ENCODE results near the gene CELF4.

CELF4 gene

DNA sequence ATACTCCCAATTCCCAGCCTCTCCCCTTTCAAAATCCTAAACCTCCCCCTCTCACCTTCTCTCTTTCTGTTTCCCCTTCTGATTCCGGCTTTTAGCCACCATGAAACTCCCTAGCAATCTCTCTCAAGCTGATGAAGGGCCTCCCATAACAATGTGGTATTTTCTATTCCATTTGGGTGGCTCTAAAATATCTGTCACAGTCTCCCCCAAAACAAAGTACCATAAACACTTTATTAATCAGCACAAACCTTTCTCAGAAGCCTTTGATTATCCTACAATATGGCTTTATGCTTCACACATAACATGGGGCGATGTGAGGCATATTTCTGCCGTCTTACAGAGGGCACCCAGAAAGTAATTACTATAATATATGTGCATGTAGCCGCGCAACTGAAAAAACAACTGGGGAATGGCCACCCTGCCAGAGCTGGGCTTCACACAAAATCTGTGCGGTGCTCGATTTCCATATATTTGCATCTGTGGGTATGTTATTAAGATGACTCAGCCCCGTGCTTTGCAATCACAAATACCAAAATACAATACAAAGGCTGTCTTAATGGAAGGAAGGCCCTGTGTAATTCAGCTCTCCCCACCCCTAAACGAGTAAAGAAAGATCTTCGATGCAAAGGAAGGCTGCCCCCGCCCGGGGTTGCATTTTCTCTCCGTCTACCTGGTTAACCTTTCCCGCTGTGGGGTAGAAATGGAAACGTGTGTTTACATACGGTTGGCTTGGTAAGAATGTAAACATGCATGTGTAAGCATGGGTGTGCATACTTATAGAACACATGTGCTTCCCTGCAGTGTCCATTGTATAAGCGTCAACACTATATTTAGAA is 81.4 kb downstream of the CELF4 start:
- H3K4me1 ChIP-seq (ENCODE audit: control insufficient read depth, insufficient read depth, low read length) = peaks cover 3% of the 10 kb centered on the region
- peaks cover 36 to 43% of the 10 kb centered on the region in 2 donors for H3K27me3 ChIP-seq (ENCODE audit: control insufficient read depth in 1 of 2, insufficient read depth in 2 of 2, low read length in 2 of 2)
- no peaks in the 10 kb centered on the region for H3K36me3 ChIP-seq (ENCODE audit: control insufficient read depth in 2 of 2, insufficient read depth in 2 of 2, low read length in 2 of 2)
- H3K4me3 ChIP-seq (ENCODE audit: low read length in 2 of 2) = no peak overlapping the region
- H3K27ac ChIP-seq (ENCODE audit: low read length) = no peak overlapping the region
- H3K9ac ChIP-seq (ENCODE audit: low read length in 2 of 2) = no peak overlapping the region
- H3K9me3 ChIP-seq (ENCODE audit: control insufficient read depth in 2 of 2, low read length in 2 of 2) = no peaks in the 10 kb centered on the region

GRCh38 chr18:37483221-37483971 is 82.2 kb downstream of the CELF4 start:
- H3K27me3 ChIP-seq (ENCODE audit: control insufficient read depth in 1 of 2, insufficient read depth in 2 of 2, low read length in 2 of 2) = peaks cover 35 to 36% of the 10 kb centered on the region in 2 donors
- H3K9me3 ChIP-seq (ENCODE audit: control insufficient read depth in 2 of 2, low read length in 2 of 2) = no peaks in the 10 kb centered on the region
- H3K4me3 ChIP-seq (ENCODE audit: low read length in 2 of 2) = no peak overlapping the region
- H3K36me3 ChIP-seq (ENCODE audit: control insufficient read depth in 2 of 2, insufficient read depth in 2 of 2, low read length in 2 of 2) = no peaks in the 10 kb centered on the region
- peaks cover 3% of the 10 kb centered on the region for H3K4me1 ChIP-seq (ENCODE audit: control insufficient read depth, insufficient read depth, low read length)
- no peak overlapping the region for H3K27ac ChIP-seq (ENCODE audit: low read length)
- H3K9ac ChIP-seq (ENCODE audit: low read length in 2 of 2) = no peak overlapping the region

- peaks cover 3% of the 10 kb centered on the region for H3K4me1 ChIP-seq (ENCODE audit: control insufficient read depth, insufficient read depth, low read length)
- H3K9ac ChIP-seq (ENCODE audit: low read length in 2 of 2) = no peak overlapping the region
- H3K27me3 ChIP-seq (ENCODE audit: control insufficient read depth in 1 of 2, insufficient read depth in 2 of 2, low read length in 2 of 2) = peaks cover 27 to 29% of the 10 kb centered on the region in 2 donors
- no peak overlapping the region for H3K27ac ChIP-seq (ENCODE audit: low read length)
- no peaks in the 10 kb centered on the region for H3K36me3 ChIP-seq (ENCODE audit: control insufficient read depth in 2 of 2, insufficient read depth in 2 of 2, low read length in 2 of 2)
- H3K4me3 ChIP-seq (ENCODE audit: low read length in 2 of 2) = no peak overlapping the region
- H3K9me3 ChIP-seq (ENCODE audit: control insufficient read depth in 2 of 2, low read length in 2 of 2) = no peaks in the 10 kb centered on the region
Measured at GRCh38 chr18:37482433-37482832, 83.2 kb downstream of the CELF4 start.

GRCh38 chr18:37482002-37482401 is 83.6 kb downstream of the CELF4 start:
- H3K36me3 ChIP-seq (ENCODE audit: control insufficient read depth in 2 of 2, insufficient read depth in 2 of 2, low read length in 2 of 2) = no peaks in the 10 kb centered on the region
- H3K4me3 ChIP-seq (ENCODE audit: low read length in 2 of 2) = no peak overlapping the region
- H3K27ac ChIP-seq (ENCODE audit: low read length) = no peak overlapping the region
- H3K27me3 ChIP-seq (ENCODE audit: control insufficient read depth in 1 of 2, insufficient read depth in 2 of 2, low read length in 2 of 2) = peaks cover 22 to 24% of the 10 kb centered on the region in 2 donors
- no peaks in the 10 kb centered on the region for H3K9me3 ChIP-seq (ENCODE audit: control insufficient read depth in 2 of 2, low read length in 2 of 2)
- H3K9ac ChIP-seq (ENCODE audit: low read length in 2 of 2) = no peak overlapping the region
- H3K4me1 ChIP-seq (ENCODE audit: control insufficient read depth, insufficient read depth, low read length) = peaks cover 3% of the 10 kb centered on the region

- no peaks in the 10 kb centered on the region for H3K36me3 ChIP-seq (ENCODE audit: control insufficient read depth in 2 of 2, insufficient read depth in 2 of 2, low read length in 2 of 2)
- H3K9me3 ChIP-seq (ENCODE audit: control insufficient read depth in 2 of 2, low read length in 2 of 2) = no peaks in the 10 kb centered on the region
- H3K27ac ChIP-seq (ENCODE audit: low read length) = no peak overlapping the region
- H3K27me3 ChIP-seq (ENCODE audit: control insufficient read depth in 1 of 2, insufficient read depth in 2 of 2, low read length in 2 of 2) = peaks cover 17 to 23% of the 10 kb centered on the region in 2 donors
- no peak overlapping the region for H3K4me3 ChIP-seq (ENCODE audit: low read length in 2 of 2)
- H3K4me1 ChIP-seq (ENCODE audit: control insufficient read depth, insufficient read depth, low read length) = peaks cover 3% of the 10 kb centered on the region
- H3K9ac ChIP-seq (ENCODE audit: low read length in 2 of 2) = no peak overlapping the region
Measured at GRCh38 chr18:37481491-37481890, 84.1 kb downstream of the CELF4 start.

DNA sequence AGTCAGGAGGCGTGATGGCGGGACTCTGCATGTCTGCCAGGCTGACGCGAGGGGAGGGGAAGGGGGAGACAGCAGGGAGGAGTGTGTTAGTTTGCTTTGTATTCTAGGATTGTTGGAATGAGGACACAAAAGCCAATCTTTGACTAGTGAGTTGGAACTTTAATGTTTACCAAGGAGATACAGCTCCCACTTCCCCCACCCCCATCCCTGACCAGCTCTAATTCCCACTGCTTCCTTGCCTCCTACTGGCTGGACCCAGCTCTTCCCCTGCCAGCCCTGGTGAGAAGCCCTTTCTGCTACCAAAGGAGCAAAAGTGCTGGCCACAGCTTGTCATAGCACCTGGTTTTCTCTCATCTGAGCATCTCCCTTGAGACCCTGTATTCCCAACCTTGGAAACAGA is 84.5 kb downstream of the CELF4 start:
- H3K4me1 ChIP-seq (ENCODE audit: control insufficient read depth, insufficient read depth, low read length) = peaks cover 3% of the 10 kb centered on the region
- H3K27me3 ChIP-seq (ENCODE audit: control insufficient read depth in 1 of 2, insufficient read depth in 2 of 2, low read length in 2 of 2) = peaks cover 13 to 19% of the 10 kb centered on the region in 2 donors
- H3K36me3 ChIP-seq (ENCODE audit: control insufficient read depth in 2 of 2, insufficient read depth in 2 of 2, low read length in 2 of 2) = no peaks in the 10 kb centered on the region
- H3K9me3 ChIP-seq (ENCODE audit: control insufficient read depth in 2 of 2, low read length in 2 of 2) = no peaks in the 10 kb centered on the region
- H3K27ac ChIP-seq (ENCODE audit: low read length) = no peak overlapping the region
- H3K9ac ChIP-seq (ENCODE audit: low read length in 2 of 2) = no peak overlapping the region
- no peak overlapping the region for H3K4me3 ChIP-seq (ENCODE audit: low read length in 2 of 2)

DNA sequence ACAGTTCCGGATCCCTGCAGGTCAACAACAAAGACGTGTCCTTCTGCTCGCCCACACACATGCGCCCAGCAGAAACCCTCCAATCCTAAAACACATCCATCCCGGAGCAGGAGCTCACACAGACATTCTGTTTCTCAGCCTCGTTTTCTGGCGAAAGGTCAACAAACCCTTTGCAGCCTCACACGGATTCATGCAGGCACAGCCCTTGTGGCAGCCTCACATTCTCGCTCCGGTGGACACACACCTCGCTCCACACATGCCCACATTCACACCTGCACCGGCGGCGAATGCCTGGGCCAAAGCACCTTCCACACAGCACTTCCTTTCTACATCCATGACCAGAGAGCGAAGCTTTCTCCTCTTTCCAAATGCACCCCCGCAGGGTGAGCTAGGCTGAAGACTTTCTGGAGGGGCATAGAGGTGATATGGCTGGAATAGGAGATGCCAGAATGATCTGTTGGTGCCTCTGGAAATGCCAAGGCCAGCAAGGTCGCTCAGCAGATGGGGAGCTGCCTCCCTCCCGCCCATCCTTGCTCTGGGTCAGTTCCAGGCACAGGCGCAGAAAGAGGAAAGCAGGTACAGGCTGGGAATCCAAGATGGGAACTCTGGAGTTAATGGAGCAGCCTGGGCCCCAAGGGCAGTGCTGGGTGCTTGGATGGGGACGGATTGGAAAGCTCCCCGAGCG is 88.8 kb downstream of the CELF4 start:
- Histone ChIP-seq H3K4me1 (ENCODE audit: control insufficient read depth, insufficient read depth, low read length) (no peaks in the 10 kb centered on the region), H3K9ac (ENCODE audit: low read length in 2 of 2) (no peak overlapping the region), H3K36me3 (ENCODE audit: control insufficient read depth in 2 of 2, insufficient read depth in 2 of 2, low read length in 2 of 2) (no peaks in the 10 kb centered on the region), H3K27ac (ENCODE audit: low read length) (no peak overlapping the region), H3K4me3 (ENCODE audit: low read length in 2 of 2) (no peak overlapping the region), H3K27me3 (ENCODE audit: control insufficient read depth in 1 of 2, insufficient read depth in 2 of 2, low read length in 2 of 2) (peaks cover 0 to 7% of the 10 kb centered on the region in 2 donors), H3K9me3 (ENCODE audit: control insufficient read depth in 2 of 2, low read length in 2 of 2) (no peaks in the 10 kb centered on the region)

GRCh38 chr18:37476182-37476581 is 89.4 kb downstream of the CELF4 start:
- Histone ChIP-seq H3K9ac (ENCODE audit: low read length in 2 of 2) (no peak overlapping the region), H3K27me3 (ENCODE audit: control insufficient read depth in 1 of 2, insufficient read depth in 2 of 2, low read length in 2 of 2) (peaks cover 0 to 7% of the 10 kb centered on the region in 2 donors), H3K36me3 (ENCODE audit: control insufficient read depth in 2 of 2, insufficient read depth in 2 of 2, low read length in 2 of 2) (no peaks in the 10 kb centered on the region), H3K4me1 (ENCODE audit: control insufficient read depth, insufficient read depth, low read length) (no peaks in the 10 kb centered on the region), H3K4me3 (ENCODE audit: low read length in 2 of 2) (no peak overlapping the region), H3K27ac (ENCODE audit: low read length) (no peak overlapping the region), H3K9me3 (ENCODE audit: control insufficient read depth in 2 of 2, low read length in 2 of 2) (no peaks in the 10 kb centered on the region)

DNA sequence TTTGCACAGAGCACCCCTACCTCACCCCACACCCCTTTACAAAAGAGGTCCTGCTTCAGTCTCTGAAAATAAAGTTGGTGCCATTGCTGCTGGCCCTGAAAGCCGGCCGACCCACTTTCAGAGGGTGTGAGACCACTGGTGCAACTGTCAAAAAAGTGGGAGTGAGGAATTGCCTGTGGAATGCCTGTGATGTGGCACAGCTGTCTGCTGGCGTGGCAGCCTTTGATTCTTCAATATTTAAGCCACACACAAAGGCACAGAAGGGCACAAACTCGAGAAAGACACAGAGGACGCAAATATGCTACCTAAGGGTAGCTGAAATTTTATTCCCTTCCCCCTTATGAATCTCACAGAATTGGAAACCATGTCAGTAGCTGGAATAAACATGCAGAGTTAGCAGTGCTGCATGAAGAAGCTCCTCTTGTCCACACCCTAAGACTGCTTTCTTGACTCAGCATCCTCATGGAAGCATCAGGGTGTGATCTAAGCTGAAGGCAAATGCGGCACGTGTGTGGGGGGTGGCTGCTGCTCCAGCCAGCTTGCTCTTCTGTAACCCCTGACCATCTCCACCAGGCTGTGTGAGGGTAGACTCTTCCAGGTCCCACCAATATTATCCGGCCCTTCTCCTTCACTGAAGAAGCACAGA is 92.3 kb downstream of the CELF4 start:
- Histone ChIP-seq H3K9ac (ENCODE audit: low read length in 2 of 2) (no peak overlapping the region), H3K4me1 (ENCODE audit: control insufficient read depth, insufficient read depth, low read length) (no peaks in the 10 kb centered on the region), H3K36me3 (ENCODE audit: control insufficient read depth in 2 of 2, insufficient read depth in 2 of 2, low read length in 2 of 2) (no peaks in the 10 kb centered on the region), H3K4me3 (ENCODE audit: low read length in 2 of 2) (no peak overlapping the region), H3K9me3 (ENCODE audit: control insufficient read depth in 2 of 2, low read length in 2 of 2) (no peaks in the 10 kb centered on the region), H3K27me3 (ENCODE audit: control insufficient read depth in 1 of 2, insufficient read depth in 2 of 2, low read length in 2 of 2) (peaks cover 0 to 4% of the 10 kb centered on the region in 2 donors), H3K27ac (ENCODE audit: low read length) (no peak overlapping the region)

- no peak overlapping the region for H3K4me3 ChIP-seq (ENCODE audit: low read length in 2 of 2)
Measured at GRCh38 chr18:37471637-37472036, 94.0 kb downstream of the CELF4 start.

More at GRCh38 chr18:37471637-37472036, 94.0 kb downstream of the CELF4 start:
- no peaks in the 10 kb centered on the region for H3K9me3 ChIP-seq (ENCODE audit: control insufficient read depth in 2 of 2, low read length in 2 of 2)
- H3K27ac ChIP-seq (ENCODE audit: low read length) = no peak overlapping the region
- peaks cover 0 to 1% of the 10 kb centered on the region in 2 donors for H3K27me3 ChIP-seq (ENCODE audit: control insufficient read depth in 1 of 2, insufficient read depth in 2 of 2, low read length in 2 of 2)
- H3K4me1 ChIP-seq (ENCODE audit: control insufficient read depth, insufficient read depth, low read length) = no peaks in the 10 kb centered on the region
- no peaks in the 10 kb centered on the region for H3K36me3 ChIP-seq (ENCODE audit: control insufficient read depth in 2 of 2, insufficient read depth in 2 of 2, low read length in 2 of 2)
- no peak overlapping the region for H3K9ac ChIP-seq (ENCODE audit: low read length in 2 of 2)

All from stomach smooth muscle (tissue), 2 donors.